ENCODE data around the gene COX5B.

Gene COX5B

DNA sequence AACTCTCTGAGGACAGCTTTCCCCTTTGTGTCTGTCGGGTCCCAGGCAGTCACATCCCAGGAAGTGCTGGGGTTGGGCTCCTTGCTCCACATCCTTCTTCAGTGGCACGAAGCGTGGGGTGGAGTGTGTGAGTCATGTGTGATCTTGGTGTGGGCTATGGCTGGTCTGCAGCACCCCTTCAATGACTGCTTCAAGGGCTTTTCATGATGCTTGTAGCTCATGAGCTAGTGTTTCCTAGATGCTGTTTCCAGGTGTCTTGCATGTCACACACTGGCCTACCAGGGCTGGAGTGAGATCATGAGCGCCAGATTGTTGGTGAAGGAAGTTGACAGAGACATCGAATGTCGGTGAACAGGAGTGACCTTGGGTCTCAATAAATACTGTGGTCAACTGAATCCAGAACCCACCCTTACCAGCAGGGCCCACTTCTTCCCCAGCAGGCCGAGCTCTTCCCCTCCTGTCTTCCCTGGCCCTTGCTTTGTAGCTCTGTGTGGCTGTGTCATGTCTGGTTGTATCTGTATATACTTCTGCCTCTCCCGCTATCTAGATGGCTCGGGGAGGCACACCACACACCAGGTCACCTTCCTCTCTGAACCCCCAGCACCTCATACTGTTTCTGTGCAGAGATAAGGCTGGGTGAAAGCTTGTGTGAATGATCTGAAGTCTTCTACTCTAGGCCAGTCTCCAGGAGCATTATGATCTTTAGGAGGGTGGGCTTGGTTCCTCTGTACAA is 27.5 kb downstream of the COX5B start:
- H3K36me3 ChIP-seq = no peaks in the 10 kb centered on the region
- H3K27me3 ChIP-seq = no peaks in the 10 kb centered on the region
- H3K4me1 ChIP-seq (ENCODE audit: control insufficient read depth in 1 of 2, insufficient read depth in 1 of 2, low read depth in 1 of 2, low read length in 1 of 2) = peaks cover 14 to 18% of the 10 kb centered on the region in 2 experiments
- no peaks in the 10 kb centered on the region for H3K9me3 ChIP-seq
- TF ChIP-seq, protein P1, sequence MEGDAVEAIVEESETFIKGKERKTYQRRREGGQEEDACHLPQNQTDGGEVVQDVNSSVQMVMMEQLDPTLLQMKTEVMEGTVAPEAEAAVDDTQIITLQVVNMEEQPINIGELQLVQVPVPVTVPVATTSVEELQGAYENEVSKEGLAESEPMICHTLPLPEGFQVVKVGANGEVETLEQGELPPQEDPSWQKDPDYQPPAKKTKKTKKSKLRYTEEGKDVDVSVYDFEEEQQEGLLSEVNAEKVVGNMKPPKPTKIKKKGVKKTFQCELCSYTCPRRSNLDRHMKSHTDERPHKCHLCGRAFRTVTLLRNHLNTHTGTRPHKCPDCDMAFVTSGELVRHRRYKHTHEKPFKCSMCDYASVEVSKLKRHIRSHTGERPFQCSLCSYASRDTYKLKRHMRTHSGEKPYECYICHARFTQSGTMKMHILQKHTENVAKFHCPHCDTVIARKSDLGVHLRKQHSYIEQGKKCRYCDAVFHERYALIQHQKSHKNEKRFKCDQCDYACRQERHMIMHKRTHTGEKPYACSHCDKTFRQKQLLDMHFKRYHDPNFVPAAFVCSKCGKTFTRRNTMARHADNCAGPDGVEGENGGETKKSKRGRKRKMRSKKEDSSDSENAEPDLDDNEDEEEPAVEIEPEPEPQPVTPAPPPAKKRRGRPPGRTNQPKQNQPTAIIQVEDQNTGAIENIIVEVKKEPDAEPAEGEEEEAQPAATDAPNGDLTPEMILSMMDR (IDR thresholded peaks at IDR 0.05) = no peak
- no peak overlapping the region for H3K4me3 ChIP-seq (ENCODE audit: low read depth in 1 of 2, low read length in 1 of 2)
- H3K27ac ChIP-seq = no peak overlapping the region

DNA sequence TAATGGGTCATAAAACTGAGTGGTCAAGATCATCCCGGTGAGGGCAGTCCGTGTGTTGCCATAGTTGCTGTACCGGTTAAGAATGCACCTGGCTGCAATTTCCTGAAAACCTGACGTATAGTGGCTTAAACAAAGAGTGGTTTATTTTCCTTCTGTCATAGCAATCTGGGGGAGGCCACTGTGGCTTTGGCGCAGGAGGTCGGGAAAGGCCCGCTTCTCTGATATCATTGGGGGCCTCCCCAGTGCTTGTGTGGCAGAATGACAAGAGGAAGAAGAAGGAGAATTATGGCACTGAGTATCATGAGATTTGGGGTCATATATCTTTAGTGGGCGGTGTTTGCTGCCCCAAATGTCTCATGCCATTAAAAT is 28.0 kb downstream of the COX5B start:
- no peak overlapping the region for H3K4me3 ChIP-seq (ENCODE audit: low read depth in 1 of 2, low read length in 1 of 2)

DNA sequence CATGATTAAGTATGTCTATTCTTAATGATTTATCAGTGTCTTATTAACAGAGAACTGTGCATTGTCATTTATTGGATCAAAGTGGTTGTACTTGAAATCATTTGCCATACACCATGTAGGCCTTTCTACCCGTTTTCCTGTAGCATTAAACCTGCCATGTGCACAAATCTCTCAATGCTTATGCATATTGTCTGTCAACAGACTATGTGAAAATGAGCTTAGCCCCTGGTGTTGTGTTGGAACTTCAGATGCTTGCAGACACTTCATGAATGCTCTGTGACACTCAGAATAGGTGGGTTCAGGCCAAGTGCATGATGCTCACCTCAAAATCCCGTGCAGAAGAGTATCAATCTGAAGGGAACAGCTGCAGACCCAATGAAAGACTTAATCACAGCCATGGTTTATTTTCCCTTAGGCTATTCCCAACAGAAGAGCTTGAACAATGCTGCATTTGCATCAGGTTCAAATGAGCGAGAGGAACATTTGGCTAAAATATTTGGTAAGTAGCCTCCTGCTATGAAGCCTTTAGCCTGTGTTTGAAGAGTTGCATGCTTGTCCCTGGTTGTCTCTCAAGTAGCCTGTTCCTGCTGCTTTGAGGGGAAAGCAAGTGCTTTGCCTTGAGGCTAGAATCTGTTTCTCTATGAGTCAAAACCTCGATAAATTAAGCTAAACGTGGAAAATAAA is 29.7 kb downstream of the COX5B start:
- Histone ChIP-seq H3K36me3 (no peaks in the 10 kb centered on the region), H3K27me3 (no peaks in the 10 kb centered on the region), H3K9me3 (no peaks in the 10 kb centered on the region), H3K4me3 (ENCODE audit: low read depth in 1 of 2, low read length in 1 of 2) (no peak overlapping the region), H3K4me1 (ENCODE audit: control insufficient read depth in 1 of 2, insufficient read depth in 1 of 2, low read depth in 1 of 2, low read length in 1 of 2) (peaks cover 18 to 20% of the 10 kb centered on the region in 2 experiments), H3K27ac (no peak overlapping the region)
- TF ChIP-seq, protein P1 (IDR thresholded peaks at IDR 0.05) = no peak

More for the DNA sequence above, 28.0 kb downstream of the COX5B start:
- TF ChIP-seq, protein P1 (IDR thresholded peaks at IDR 0.05) = no peak
- no peaks in the 10 kb centered on the region for H3K36me3 ChIP-seq
- H3K27ac ChIP-seq = no peak overlapping the region
- H3K4me1 ChIP-seq (ENCODE audit: control insufficient read depth in 1 of 2, insufficient read depth in 1 of 2, low read depth in 1 of 2, low read length in 1 of 2) = peaks cover 18 to 20% of the 10 kb centered on the region in 2 experiments
- H3K9me3 ChIP-seq = no peaks in the 10 kb centered on the region
- H3K27me3 ChIP-seq = no peaks in the 10 kb centered on the region

DNA sequence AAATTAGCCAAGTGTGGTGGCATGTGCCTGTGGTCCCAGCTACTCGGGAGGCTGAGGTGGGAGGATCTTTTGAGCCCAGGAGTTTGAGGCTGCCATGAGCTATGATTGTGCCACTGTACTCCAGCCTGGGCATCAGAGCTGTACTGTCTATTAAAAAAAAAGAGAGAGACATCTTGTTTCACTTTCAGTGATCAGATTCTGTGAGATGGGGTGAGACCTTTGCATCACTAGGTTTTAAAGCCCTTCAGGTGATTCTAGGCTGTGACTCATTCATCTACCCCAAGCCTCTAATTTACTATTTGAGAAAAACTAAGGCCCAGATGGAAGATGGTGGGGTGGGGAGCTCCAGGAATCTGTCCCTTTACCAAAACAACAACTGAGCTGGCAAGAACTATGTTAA is 30.8 kb downstream of the COX5B start:
- Histone ChIP-seq H3K27me3 (no peaks in the 10 kb centered on the region), H3K9me3 (no peaks in the 10 kb centered on the region), H3K27ac (no peak overlapping the region), H3K4me1 (ENCODE audit: control insufficient read depth in 1 of 2, insufficient read depth in 1 of 2, low read depth in 1 of 2, low read length in 1 of 2) (peaks cover 18 to 20% of the 10 kb centered on the region in 2 experiments), H3K4me3 (ENCODE audit: low read depth in 1 of 2, low read length in 1 of 2) (no peak overlapping the region), H3K36me3 (no peaks in the 10 kb centered on the region)
- TF ChIP-seq, protein P1 (IDR thresholded peaks at IDR 0.05) = no peak

DNA sequence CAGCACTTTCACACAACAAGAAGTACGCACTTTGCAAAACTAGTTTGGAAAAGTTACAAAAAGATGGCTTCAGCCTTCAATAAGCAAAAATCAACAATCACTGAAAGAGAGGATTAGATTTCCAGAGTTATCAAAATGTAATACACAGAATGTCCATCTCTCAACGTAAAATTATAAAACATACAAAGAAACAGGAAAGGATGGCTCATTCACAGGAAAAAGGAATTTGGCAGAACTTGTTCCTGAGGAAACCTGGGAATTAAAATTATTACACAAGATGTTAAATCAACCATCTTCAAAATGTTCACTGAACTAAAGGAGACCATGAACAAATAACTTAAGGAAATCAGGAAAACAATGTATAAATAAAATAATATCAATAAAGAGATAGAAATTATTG is 31.6 kb downstream of the COX5B start:
- no peaks in the 10 kb centered on the region for H3K36me3 ChIP-seq
- no peak overlapping the region for H3K27ac ChIP-seq
- H3K27me3 ChIP-seq = no peaks in the 10 kb centered on the region
- peaks cover 18 to 20% of the 10 kb centered on the region in 2 experiments for H3K4me1 ChIP-seq (ENCODE audit: control insufficient read depth in 1 of 2, insufficient read depth in 1 of 2, low read depth in 1 of 2, low read length in 1 of 2)
- H3K4me3 ChIP-seq (ENCODE audit: low read depth in 1 of 2, low read length in 1 of 2) = no peak overlapping the region
- TF ChIP-seq, protein P1 (IDR thresholded peaks at IDR 0.05) = no peak
- no peaks in the 10 kb centered on the region for H3K9me3 ChIP-seq

Data from neutrophil (primary cell).